SH-SY5Y (cell line): ENCODE measurements around the gene AK8.

ENCODE experiments used
- GATA2 ChIP-seq: IDR thresholded peaks from 2 replicates; pipeline ENCODE4 v1.6.1; 2011; ENCODE audit warnings: mild to moderate bottlenecking, low read depth, low read length
- GATA3 ChIP-seq: IDR thresholded peaks from 2 replicates; pipeline ENCODE4 v1.6.1; 2011; ENCODE audit warnings: low read depth, mild to moderate bottlenecking, low read length, moderate library complexity

Gene AK8

DNA sequence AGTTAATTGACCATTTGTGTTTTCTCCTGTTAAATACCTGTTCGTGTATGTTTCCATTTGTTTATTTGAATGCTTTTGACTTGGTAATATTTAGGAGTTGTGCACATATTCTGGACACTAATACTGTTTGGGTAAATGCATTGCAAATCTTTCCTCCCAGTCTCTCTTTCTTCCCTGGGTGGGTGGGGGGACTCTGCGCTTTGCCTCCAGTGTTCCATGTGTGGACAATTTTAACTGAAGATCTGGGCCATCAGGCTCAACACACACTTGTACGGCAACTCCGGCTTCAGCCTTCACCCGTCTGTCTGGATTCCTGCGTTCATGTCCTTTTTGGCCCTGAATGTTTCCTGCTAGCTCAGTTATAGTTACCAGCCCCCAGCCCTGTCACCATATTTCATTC, 167.8 kb downstream of the AK8 start:
- no peak for TF ChIP-seq GATA3
- TF ChIP-seq GATA2 = no peak

GRCh38 chr9:132708769-132709430, 169.2 kb downstream of the AK8 start:
- no peak for TF ChIP-seq GATA3

- TF ChIP-seq GATA3 (no peak), GATA2 (no peak)
Measured at GRCh38 chr9:132708239-132708638, 169.8 kb downstream of the AK8 start.

GRCh38 chr9:132703336-132703735, 174.7 kb downstream of the AK8 start:
- TF ChIP-seq GATA2 = no peak
- TF ChIP-seq GATA3 = no peak

- no peak for TF ChIP-seq GATA2
- TF ChIP-seq GATA3 = no peak
Measured at GRCh38 chr9:132702254-132702653, 175.8 kb downstream of the AK8 start.

DNA sequence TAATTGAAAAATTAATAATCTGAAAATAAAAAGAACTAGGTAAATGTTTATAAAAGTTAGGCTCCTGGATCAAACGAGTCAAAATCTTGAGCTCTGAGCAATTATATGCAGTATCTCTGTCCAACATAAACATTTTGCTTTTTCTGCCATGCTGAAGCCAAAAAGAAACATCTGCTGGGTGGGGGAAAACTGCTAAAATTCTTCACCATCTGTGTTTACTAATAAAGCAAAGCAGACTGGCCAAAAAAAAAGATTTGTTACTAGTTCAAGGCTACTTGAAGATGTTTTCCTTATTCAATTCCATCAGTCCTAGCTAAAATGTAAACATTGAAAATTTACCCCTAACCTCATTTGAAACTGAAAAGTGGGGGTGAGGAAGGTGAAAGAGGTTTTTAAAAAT, 178.1 kb downstream of the AK8 start:
- TF ChIP-seq GATA3 = no peak
- no peak for TF ChIP-seq GATA2

GRCh38 chr9:132698989-132699388, 179.1 kb downstream of the AK8 start:
- TF ChIP-seq GATA3 = no peak
- no peak for TF ChIP-seq GATA2

GRCh38 chr9:132697230-132697629, 180.9 kb downstream of the AK8 start:
- TF ChIP-seq GATA3 = no peak

DNA sequence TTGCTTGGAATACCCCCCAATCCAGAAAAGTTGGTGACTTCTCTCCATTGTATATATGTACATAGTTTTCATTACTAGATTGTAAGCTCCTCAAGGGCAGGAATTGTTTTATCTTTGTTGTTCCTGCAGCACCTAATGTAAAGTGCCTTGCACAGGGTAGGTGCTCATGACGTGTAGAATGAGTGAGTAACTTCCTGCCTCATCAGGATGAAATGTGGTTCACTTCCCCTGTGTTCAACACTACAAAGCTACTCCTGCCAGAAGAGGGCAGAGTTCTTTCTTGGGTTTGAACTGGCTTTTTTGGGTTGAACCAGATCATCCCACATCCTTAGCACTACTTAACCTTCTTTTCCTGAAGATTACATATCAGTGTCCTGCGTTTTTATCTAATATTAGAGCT, 183.9 kb downstream of the AK8 start:
- no peak for TF ChIP-seq GATA2
- TF ChIP-seq GATA3 = no peak

DNA sequence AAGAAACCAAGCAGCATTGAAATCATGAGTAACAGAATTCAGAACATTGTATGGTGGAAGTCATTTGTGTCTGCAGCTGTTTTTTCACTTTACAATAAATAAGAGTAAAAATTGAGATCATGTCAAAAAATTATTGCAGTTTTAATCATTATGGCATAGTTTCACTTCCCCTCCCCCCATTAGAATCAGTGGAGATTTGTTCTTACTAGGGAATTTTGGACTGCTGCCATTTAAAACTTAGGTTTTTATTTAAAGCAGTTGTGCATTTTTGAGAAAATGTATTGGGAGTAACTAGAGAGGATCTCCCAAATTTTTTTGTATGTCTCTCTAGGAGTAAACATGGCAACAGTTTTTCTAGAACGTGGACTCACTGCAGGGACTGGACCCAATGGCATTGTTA, 187.4 kb downstream of the AK8 start:
- TF ChIP-seq GATA2 (no peak), GATA3 (no peak)

DNA sequence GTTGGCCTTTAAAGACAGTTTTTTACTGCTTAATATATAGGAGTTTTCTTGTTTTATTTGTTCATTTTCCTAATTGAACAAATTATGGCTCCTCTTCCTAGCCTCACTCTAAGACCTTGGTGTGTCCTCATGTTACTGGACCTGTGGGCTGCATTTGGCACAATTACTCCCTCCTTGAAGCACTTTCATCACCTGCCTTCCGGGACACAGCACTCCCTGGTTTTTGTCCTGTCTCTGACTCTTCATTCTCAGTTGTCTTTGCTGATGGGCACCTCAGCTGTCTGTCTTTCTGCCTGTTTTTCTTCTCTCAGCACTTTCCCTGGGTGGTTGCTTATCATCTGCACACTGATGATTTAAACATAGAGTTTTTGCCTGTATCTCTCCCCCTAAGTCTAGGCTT, 194.2 kb downstream of the AK8 start:
- TF ChIP-seq GATA3 (no peak), GATA2 (no peak)

DNA sequence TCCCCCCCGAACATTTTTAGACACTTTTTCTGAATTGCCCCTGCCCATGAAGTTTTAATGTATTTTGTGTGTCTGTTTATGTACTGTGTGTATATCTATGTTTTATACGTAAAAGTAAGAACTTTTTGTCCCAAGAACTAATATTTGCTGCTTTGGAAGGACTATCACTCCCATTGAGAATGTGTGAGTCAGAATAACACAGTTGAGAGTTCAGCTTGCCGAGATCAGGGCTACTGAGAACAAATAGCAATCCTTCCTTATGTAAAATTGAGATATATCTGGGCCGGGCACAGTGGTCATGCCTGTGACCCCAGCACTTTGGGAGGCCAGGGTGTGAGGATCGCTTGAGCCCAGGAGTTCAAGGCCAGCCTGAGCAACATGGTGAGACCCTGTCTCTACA, 196.5 kb downstream of the AK8 start:
- TF ChIP-seq GATA3 (no peak), GATA2 (no peak)

- TF ChIP-seq GATA2 = no peak
- TF ChIP-seq GATA3 = no peak
Measured at GRCh38 chr9:132679946-132680625, 198.0 kb downstream of the AK8 start.

DNA sequence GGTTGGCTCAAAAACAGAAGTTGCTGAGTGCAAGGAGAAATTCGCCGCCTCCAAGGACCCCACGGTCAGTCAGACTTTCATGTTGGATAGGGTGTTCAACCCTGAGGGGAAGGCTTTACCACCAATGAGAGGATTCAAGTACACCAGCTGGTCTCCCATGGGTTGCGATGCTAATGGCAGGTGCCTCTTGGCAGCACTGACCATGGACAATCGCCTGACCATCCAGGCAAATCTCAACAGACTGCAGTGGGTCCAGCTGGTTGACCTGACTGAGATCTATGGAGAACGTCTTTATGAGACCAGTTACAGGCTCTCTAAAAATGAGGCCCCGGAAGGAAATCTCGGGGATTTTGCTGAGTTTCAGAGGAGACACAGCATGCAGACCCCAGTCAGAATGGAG, 200.1 kb downstream of the AK8 start:
- no peak for TF ChIP-seq GATA2
- no peak for TF ChIP-seq GATA3
